Measurements from ENCODE around the gene GALNT1. TPM values are rescaled to one million over a fixed set of nuclear protein-coding genes. Genes with fewer than 3 reads are reported as not detected.
"Not testable (repeated sequence)": the region's sequence is repeated elsewhere in the genome, so short reads cannot be mapped to it uniquely, and the experiment has no call there.

The GALNT1 gene
- total RNA-seq, 1 experiment from 2014 or later: 80.1 TPM

DNA sequence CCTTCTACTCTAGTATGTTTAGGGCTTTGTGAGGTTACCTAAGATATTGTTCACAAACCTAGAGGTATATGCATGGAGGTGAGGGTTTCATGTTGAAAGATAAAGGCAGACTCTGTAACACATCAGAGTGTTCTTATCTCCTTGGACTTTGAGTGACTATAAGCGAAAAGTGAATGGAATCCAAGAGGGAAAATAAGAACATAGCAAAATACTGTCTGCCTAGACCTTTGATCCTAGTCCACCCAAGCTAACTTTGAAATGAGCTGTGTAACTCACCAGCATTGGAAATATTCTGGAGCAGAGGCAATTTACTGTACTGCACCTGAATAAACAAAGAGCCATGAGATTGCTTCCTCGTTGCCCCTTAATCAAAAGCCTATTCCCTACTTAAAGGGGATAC, 28.2 kb upstream of the GALNT1 start (continued):
- TF ChIP-seq, protein P1, sequence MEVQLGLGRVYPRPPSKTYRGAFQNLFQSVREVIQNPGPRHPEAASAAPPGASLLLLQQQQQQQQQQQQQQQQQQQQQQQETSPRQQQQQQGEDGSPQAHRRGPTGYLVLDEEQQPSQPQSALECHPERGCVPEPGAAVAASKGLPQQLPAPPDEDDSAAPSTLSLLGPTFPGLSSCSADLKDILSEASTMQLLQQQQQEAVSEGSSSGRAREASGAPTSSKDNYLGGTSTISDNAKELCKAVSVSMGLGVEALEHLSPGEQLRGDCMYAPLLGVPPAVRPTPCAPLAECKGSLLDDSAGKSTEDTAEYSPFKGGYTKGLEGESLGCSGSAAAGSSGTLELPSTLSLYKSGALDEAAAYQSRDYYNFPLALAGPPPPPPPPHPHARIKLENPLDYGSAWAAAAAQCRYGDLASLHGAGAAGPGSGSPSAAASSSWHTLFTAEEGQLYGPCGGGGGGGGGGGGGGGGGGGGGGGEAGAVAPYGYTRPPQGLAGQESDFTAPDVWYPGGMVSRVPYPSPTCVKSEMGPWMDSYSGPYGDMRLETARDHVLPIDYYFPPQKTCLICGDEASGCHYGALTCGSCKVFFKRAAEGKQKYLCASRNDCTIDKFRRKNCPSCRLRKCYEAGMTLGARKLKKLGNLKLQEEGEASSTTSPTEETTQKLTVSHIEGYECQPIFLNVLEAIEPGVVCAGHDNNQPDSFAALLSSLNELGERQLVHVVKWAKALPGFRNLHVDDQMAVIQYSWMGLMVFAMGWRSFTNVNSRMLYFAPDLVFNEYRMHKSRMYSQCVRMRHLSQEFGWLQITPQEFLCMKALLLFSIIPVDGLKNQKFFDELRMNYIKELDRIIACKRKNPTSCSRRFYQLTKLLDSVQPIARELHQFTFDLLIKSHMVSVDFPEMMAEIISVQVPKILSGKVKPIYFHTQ (CRISPR knock-in tag; IDR thresholded peaks at IDR 0.05): no peak
- TF ChIP-seq FOXP1 (CRISPR knock-in tag; IDR thresholded peaks at IDR 0.05; ENCODE audit: borderline replicate concordance): no peak
- TF ChIP-seq NR2C2 (CRISPR knock-in tag; IDR thresholded peaks at IDR 0.05): no peak
- TF ChIP-seq, protein P2, sequence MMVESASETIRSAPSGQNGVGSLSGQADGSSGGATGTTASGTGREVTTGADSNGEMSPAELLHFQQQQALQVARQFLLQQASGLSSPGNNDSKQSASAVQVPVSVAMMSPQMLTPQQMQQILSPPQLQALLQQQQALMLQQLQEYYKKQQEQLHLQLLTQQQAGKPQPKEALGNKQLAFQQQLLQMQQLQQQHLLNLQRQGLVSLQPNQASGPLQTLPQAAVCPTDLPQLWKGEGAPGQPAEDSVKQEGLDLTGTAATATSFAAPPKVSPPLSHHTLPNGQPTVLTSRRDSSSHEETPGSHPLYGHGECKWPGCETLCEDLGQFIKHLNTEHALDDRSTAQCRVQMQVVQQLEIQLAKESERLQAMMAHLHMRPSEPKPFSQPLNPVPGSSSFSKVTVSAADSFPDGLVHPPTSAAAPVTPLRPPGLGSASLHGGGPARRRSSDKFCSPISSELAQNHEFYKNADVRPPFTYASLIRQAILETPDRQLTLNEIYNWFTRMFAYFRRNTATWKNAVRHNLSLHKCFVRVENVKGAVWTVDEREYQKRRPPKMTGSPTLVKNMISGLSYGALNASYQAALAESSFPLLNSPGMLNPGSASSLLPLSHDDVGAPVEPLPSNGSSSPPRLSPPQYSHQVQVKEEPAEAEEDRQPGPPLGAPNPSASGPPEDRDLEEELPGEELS (CRISPR knock-in tag; IDR thresholded peaks at IDR 0.05): no peak
- TF ChIP-seq NR1H2 (CRISPR knock-in tag; IDR thresholded peaks at IDR 0.05): no peak
- TF ChIP-seq, protein P3, sequence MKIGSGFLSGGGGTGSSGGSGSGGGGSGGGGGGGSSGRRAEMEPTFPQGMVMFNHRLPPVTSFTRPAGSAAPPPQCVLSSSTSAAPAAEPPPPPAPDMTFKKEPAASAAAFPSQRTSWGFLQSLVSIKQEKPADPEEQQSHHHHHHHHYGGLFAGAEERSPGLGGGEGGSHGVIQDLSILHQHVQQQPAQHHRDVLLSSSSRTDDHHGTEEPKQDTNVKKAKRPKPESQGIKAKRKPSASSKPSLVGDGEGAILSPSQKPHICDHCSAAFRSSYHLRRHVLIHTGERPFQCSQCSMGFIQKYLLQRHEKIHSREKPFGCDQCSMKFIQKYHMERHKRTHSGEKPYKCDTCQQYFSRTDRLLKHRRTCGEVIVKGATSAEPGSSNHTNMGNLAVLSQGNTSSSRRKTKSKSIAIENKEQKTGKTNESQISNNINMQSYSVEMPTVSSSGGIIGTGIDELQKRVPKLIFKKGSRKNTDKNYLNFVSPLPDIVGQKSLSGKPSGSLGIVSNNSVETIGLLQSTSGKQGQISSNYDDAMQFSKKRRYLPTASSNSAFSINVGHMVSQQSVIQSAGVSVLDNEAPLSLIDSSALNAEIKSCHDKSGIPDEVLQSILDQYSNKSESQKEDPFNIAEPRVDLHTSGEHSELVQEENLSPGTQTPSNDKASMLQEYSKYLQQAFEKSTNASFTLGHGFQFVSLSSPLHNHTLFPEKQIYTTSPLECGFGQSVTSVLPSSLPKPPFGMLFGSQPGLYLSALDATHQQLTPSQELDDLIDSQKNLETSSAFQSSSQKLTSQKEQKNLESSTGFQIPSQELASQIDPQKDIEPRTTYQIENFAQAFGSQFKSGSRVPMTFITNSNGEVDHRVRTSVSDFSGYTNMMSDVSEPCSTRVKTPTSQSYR (CRISPR knock-in tag; IDR thresholded peaks at IDR 0.05): no peak

DNA sequence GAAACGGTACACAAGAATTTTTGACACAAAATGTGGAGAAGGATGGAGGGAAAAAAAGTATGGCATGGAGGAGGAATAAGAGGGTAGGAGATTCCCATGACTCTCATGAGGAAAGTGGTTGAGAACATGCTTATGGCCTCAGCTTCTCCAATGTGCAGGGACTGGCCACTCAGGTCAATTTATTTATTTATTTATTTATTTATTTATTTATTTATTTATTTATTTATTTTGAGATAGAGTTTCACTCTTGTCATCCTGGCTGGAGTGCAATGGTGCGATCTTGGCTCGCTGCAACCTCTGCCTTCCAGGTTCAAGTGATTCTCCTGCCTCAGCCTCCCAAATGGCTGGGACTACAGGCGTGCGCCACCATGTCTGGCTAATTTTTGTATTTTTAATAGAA, 26.0 kb upstream of the GALNT1 start:
- H3K36me3 Mint-ChIP-seq; POLR2A ChIA-PET; ATAC-seq; H3K9me3 Mint-ChIP-seq; H3K4me1 Mint-ChIP-seq; H3K27ac Mint-ChIP-seq; DNase-seq (ENCODE audit: low spot score); H3K4me3 Mint-ChIP-seq; H3K27me3 Mint-ChIP-seq (ENCODE audit: low read depth): not testable (repeated sequence)
- CTCF ChIA-PET: interaction anchor here (1.1 kb wide), 1 partner anchor 30 kb away, joined by 3 read pairs; no protein-coding TSS in a partner anchor

DNA sequence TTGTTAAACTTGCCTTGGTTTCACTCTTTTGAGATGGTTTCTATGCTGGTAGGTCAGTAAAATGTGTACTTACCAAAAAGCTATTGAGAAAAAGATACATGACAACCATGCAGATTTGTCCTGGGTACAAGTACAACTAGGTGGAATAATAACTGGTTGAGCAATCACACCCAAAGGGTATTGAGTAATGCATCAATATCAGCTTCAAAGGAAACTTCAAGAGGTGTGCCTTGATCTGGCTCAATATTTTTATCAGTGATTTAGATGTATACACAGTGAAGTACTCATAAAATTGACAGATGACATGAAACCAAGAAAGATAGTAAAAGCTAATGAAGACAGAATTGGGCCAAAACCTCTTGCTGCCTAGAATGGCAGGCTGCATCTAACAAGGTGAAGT, 21.7 kb upstream of the GALNT1 start:
- Mint-ChIP-seq H3K4me1 (no peaks in the 10 kb centered on the region), H3K27ac (no peak overlapping the region), H3K4me3 (no peak overlapping the region), H3K27me3 (ENCODE audit: low read depth) (no peaks in the 10 kb centered on the region; the same call in 1 of the 2 replicates), H3K9me3 (no peaks in the 10 kb centered on the region), H3K36me3 (no peaks in the 10 kb centered on the region)
- ATAC-seq (no peak), DNase-seq (ENCODE audit: low spot score) (no peak)
- ChIA-PET POLR2A (no interaction called here), CTCF (no interaction called here)
- TF ChIP-seq TCF7 (CRISPR knock-in tag; IDR thresholded peaks at IDR 0.05; ENCODE audit: low read depth) (no peak), SMAD3 (CRISPR knock-in tag; IDR thresholded peaks at IDR 0.05; ENCODE audit: borderline replicate concordance) (no peak), OVOL2 (CRISPR knock-in tag; IDR thresholded peaks at IDR 0.05; ENCODE audit: borderline replicate concordance) (no peak), NR1H2 (CRISPR knock-in tag; IDR thresholded peaks at IDR 0.05) (no peak), ZNF232 (CRISPR knock-in tag; IDR thresholded peaks at IDR 0.05) (no peak), MXD4 (CRISPR knock-in tag; IDR thresholded peaks at IDR 0.05; ENCODE audit: borderline replicate concordance) (no peak), MYBL2 (CRISPR knock-in tag; IDR thresholded peaks at IDR 0.05) (no peak)
- TF ChIP-seq, protein P4, sequence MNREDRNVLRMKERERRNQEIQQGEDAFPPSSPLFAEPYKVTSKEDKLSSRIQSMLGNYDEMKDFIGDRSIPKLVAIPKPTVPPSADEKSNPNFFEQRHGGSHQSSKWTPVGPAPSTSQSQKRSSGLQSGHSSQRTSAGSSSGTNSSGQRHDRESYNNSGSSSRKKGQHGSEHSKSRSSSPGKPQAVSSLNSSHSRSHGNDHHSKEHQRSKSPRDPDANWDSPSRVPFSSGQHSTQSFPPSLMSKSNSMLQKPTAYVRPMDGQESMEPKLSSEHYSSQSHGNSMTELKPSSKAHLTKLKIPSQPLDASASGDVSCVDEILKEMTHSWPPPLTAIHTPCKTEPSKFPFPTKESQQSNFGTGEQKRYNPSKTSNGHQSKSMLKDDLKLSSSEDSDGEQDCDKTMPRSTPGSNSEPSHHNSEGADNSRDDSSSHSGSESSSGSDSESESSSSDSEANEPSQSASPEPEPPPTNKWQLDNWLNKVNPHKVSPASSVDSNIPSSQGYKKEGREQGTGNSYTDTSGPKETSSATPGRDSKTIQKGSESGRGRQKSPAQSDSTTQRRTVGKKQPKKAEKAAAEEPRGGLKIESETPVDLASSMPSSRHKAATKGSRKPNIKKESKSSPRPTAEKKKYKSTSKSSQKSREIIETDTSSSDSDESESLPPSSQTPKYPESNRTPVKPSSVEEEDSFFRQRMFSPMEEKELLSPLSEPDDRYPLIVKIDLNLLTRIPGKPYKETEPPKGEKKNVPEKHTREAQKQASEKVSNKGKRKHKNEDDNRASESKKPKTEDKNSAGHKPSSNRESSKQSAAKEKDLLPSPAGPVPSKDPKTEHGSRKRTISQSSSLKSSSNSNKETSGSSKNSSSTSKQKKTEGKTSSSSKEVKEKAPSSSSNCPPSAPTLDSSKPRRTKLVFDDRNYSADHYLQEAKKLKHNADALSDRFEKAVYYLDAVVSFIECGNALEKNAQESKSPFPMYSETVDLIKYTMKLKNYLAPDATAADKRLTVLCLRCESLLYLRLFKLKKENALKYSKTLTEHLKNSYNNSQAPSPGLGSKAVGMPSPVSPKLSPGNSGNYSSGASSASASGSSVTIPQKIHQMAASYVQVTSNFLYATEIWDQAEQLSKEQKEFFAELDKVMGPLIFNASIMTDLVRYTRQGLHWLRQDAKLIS (CRISPR knock-in tag; IDR thresholded peaks at IDR 0.05; ENCODE audit: borderline replicate concordance): no peak
- TF ChIP-seq, protein P5, sequence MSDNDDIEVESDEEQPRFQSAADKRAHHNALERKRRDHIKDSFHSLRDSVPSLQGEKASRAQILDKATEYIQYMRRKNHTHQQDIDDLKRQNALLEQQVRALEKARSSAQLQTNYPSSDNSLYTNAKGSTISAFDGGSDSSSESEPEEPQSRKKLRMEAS (CRISPR knock-in tag; IDR thresholded peaks at IDR 0.05): no peak
- TF ChIP-seq, protein P6, sequence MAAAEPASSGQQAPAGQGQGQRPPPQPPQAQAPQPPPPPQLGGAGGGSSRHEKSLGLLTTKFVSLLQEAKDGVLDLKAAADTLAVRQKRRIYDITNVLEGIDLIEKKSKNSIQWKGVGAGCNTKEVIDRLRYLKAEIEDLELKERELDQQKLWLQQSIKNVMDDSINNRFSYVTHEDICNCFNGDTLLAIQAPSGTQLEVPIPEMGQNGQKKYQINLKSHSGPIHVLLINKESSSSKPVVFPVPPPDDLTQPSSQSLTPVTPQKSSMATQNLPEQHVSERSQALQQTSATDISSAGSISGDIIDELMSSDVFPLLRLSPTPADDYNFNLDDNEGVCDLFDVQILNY (CRISPR knock-in tag; IDR thresholded peaks at IDR 0.05): no peak
- TF ChIP-seq, protein P7, sequence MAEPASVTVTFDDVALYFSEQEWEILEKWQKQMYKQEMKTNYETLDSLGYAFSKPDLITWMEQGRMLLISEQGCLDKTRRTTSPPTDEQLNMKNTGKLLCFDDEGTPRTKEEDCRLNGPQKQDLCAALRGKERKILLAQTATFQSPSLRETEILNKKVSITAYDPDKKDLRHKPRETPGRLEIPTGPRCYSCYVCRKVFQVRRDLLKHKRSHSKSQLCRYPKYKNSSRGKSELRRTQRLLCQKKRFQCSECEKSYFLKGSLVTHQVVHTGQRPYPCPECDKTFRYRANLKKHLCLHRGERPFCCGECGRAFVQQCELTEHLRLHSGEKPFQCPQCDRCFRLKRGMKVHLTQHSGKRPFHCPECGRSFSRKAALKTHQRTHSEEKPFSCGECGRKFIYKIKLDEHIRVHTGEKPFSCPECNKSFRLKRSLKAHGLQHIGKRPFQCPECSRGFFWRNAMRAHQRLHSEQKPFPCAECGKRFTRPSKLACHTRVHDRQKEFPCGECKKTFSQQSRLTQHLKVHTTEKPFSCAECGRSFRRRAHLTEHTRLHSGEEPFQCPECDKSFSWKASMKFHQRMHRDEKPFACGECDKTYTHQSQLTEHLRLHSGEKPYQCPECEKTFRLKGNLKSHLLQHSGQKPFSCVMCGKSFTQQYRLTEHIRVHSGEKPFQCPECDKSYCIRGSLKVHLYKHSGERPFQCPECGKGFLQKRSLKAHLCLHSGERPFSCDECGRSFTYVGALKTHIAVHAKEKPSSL (CRISPR knock-in tag; conservative IDR thresholded peaks at IDR 0.05): no peak
- TF ChIP-seq, protein P8, sequence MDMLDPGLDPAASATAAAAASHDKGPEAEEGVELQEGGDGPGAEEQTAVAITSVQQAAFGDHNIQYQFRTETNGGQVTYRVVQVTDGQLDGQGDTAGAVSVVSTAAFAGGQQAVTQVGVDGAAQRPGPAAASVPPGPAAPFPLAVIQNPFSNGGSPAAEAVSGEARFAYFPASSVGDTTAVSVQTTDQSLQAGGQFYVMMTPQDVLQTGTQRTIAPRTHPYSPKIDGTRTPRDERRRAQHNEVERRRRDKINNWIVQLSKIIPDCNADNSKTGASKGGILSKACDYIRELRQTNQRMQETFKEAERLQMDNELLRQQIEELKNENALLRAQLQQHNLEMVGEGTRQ (CRISPR knock-in tag; IDR thresholded peaks at IDR 0.05): no peak

Data from WTC11 (cell line).